ENCODE results near the gene OMP.

DNA sequence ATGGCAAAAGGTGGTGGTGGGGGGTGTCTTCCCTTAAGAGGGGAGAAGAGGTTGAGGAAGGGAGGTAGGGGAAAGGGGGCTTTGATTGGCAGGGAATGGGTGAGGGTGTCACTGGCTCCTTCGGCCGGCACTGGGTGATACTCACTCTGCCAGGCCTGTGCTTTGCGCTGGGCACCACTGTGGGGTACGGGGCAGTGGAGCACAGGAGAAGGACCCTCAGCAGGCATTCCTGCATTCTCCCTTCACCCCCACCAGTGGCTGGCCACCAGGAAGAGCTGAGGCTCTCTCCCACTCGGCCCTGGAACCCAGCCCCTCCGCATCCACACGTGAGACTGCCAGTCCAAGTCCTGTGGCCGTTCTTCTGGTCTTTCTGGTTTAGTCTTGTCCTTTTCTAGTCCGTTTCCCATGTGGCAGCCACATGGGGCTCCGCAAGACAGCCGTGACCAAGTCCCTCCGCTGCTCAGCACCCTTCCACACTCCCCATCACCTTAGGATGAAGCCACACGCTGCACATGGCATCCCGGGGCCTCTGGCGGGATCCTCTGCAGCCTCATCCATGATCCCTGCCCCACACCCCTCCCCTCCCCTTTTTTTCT is 27.9 kb upstream of the OMP start:
- TF ChIP-seq CTCF (IDR thresholded peaks at IDR 0.05) (no peak), POLR2A (IDR thresholded peaks at IDR 0.05) (no peak)
